Measurements from ENCODE around the gene OSTF1. TPM values are rescaled to one million over a fixed set of nuclear protein-coding genes. Genes with fewer than 3 reads are reported as not detected.
A peak's percentile ranks its signal among the peaks of the same experiment; 100 is the strongest.

Gene OSTF1
- total RNA-seq, 1 donor from 2014 or later: 4.4 TPM

DNA sequence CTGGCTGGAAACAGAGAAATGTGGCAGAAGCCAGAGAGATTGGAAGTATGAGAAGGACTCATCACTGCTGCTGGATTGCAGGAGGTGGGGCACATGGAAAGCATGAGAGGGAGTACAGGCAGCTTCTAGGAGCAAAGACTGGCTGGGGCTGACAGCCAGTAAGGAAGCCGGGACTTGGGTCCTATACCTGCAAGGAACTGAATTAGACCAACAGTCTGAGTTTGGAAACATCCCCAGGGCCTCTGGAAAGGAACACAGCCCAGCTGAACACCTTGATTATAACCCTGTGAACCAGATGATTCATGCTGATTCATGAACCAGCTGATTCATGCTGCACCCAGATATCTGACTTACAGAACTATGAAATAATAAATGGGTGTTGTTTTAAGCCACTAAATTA, 93.4 kb downstream of the OSTF1 start:
- H3K27ac Mint-ChIP-seq (ENCODE audit: unreplicated experiment): no peak overlapping the region
- H3K4me1 Mint-ChIP-seq: no peaks in the 10 kb centered on the region
- TF ChIP-seq CTCF (conservative IDR thresholded peaks at IDR 0.05): no peak
- H3K36me3 Mint-ChIP-seq (ENCODE audit: low read depth): no peaks in the 10 kb centered on the region
- no peaks in the 10 kb centered on the region for H3K27me3 Mint-ChIP-seq (ENCODE audit: low read depth)
- peaks cover 3% of the 10 kb centered on the region for H3K9me3 Mint-ChIP-seq
- no peak for DNase-seq (ENCODE audit: low read depth, low spot score)
- no peak overlapping the region for H3K4me3 Mint-ChIP-seq

DNA sequence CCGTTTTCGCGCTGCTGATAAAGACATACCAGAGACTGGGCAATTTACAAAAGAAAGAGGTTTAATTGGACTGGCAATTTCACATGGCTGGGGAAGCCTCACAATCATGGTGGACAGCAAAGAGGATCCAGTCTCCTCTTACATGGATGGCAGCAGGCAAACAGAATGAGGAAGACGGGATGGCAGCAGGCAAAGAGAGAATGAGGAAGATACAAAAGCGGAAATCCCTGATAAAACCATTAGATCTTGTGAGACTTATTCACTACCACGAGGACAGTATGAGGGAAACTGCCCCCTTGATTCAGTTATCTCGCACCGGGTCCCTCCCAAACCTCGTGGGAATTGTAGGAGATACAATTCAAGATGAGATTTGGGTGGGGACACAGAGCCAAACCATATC, 95.0 kb downstream of the OSTF1 start:
- no peak overlapping the region for H3K27ac Mint-ChIP-seq (ENCODE audit: unreplicated experiment)
- no peaks in the 10 kb centered on the region for H3K4me1 Mint-ChIP-seq
- no peak for DNase-seq (ENCODE audit: low read depth, low spot score)
- H3K27me3 Mint-ChIP-seq (ENCODE audit: low read depth): no peaks in the 10 kb centered on the region
- no peaks in the 10 kb centered on the region for H3K36me3 Mint-ChIP-seq (ENCODE audit: low read depth)
- H3K9me3 Mint-ChIP-seq: peaks cover 3% of the 10 kb centered on the region
- H3K4me3 Mint-ChIP-seq: no peak overlapping the region
- no peak for TF ChIP-seq CTCF (conservative IDR thresholded peaks at IDR 0.05)

GRCh38 chr9:75184471-75184870, 96.2 kb downstream of the OSTF1 start:
- no peak for TF ChIP-seq CTCF (conservative IDR thresholded peaks at IDR 0.05)
- Mint-ChIP-seq H3K9me3 (peaks cover 2% of the 10 kb centered on the region), H3K27me3 (ENCODE audit: low read depth) (peaks cover 4% of the 10 kb centered on the region), H3K4me1 (no peaks in the 10 kb centered on the region), H3K27ac (ENCODE audit: unreplicated experiment) (no peak overlapping the region), H3K36me3 (ENCODE audit: low read depth) (no peaks in the 10 kb centered on the region), H3K4me3 (no peak overlapping the region)
- DNase-seq (ENCODE audit: low read depth, low spot score): no peak

GRCh38 chr9:75185585-75186170, 97.4 kb downstream of the OSTF1 start:
- peak; percentile 42 for DNase-seq (ENCODE audit: low read depth, low spot score)
- Mint-ChIP-seq H3K4me3 (no peak overlapping the region), H3K36me3 (ENCODE audit: low read depth) (no peaks in the 10 kb centered on the region), H3K9me3 (no peaks in the 10 kb centered on the region), H3K27ac (ENCODE audit: unreplicated experiment) (no peak overlapping the region), H3K4me1 (no peaks in the 10 kb centered on the region), H3K27me3 (ENCODE audit: low read depth) (peaks cover 5% of the 10 kb centered on the region)
- peak; percentile 72 for TF ChIP-seq CTCF (conservative IDR thresholded peaks at IDR 0.05)

- Mint-ChIP-seq H3K27me3 (ENCODE audit: low read depth) (peaks cover 5% of the 10 kb centered on the region), H3K4me3 (no peak overlapping the region), H3K36me3 (ENCODE audit: low read depth) (no peaks in the 10 kb centered on the region), H3K27ac (ENCODE audit: unreplicated experiment) (no peak overlapping the region), H3K9me3 (no peaks in the 10 kb centered on the region), H3K4me1 (no peaks in the 10 kb centered on the region)
- no peak for DNase-seq (ENCODE audit: low read depth, low spot score)
- peak; percentile 83 for TF ChIP-seq CTCF (conservative IDR thresholded peaks at IDR 0.05)
Observed at GRCh38 chr9:75186767-75187380, 98.6 kb downstream of the OSTF1 start.

Measured in neural crest cell (in vitro differentiated cells).